Epidermal melanocyte (primary cell): ENCODE data around the gene ALDH16A1.

Experiments used
- DNase-seq: peaks from one replicate; pipeline ENCODE4 v3.0.0; 2011; ENCODE audit warnings: low spot score; ENCODE audit not compliant: insufficient read length

ALDH16A1 gene

DNA sequence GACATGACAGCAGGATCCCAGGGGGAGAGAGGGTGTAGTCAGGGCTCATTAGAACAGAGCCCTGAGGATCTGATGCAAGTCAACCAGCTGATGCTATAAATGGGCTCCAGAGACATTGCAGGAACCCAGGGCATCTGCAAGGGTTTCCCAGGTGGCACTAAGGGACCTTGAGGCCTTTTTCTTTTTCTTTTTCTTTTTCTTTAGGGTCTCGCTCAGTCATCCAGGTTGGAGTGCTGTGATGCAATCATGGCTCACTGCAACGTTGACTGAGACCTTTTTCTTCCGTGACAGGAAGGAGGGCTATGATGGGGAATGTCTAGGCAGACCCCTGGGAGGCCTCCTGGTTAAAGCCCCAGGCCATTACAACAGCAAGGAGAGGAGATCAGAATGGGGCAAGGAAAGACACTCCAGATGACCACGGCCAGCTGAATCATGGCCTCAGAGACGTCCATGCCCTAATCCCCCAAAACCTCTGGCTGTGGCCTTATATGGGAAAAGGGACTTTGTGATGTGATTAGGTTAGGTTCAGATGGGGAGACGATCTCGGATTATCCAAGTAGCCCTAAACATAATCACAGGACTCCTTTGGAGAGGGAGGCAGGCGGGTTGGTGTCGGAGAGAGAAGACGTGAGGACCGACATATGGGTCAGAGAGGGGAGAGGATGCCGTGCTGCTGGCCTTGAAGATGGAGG, 54.9 kb downstream of the ALDH16A1 start:
- no peak for DNase-seq

DNA sequence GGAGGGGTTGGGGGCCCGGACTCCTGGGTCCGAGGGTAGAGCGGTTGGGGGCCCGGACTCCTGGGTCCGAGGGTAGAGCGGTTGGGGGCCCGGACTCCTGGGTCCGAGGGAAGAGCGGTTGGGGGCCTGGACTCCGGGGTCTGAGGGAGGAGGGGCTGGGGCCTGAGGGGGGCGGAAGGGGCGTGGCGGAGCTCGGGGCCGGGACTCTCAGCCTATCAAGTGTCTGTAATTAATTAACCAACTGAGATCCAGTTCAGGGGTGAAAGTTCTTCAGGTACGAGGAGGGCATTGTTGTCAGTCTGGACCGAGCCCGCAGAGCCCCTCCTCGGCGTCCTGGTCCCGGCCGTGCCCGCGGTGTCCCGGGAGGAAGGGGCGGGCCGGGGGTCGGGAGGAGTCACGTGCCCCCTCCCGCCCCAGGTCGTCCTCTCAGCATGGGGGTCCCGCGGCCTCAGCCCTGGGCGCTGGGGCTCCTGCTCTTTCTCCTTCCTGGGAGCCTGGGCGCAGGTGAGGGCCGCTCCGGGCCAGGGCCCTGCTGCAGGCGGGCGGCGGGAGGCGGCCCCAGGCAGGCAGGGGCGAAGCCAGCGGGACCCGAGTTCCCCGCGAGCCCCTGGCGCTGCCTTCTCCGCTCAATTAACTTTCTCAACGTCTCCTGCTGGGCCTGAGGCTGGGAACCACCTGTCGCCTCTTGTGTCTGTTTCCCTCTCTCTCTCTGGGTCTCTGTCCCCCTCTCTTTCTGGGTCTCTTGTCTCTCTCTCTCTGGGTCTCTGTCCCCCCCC, 60.1 kb downstream of the ALDH16A1 start:
- DNase-seq = peak; percentile 26

DNA sequence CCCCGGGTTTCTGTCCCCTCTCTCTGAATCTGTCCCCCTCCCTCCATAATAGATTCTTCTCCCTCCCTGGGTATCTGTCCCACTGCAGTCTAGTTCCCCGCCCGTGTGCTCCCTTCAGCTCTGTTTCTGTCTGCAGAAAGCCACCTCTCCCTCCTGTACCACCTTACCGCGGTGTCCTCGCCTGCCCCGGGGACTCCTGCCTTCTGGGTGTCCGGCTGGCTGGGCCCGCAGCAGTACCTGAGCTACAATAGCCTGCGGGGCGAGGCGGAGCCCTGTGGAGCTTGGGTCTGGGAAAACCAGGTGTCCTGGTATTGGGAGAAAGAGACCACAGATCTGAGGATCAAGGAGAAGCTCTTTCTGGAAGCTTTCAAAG, 60.7 kb downstream of the ALDH16A1 start:
- no peak for DNase-seq

DNA sequence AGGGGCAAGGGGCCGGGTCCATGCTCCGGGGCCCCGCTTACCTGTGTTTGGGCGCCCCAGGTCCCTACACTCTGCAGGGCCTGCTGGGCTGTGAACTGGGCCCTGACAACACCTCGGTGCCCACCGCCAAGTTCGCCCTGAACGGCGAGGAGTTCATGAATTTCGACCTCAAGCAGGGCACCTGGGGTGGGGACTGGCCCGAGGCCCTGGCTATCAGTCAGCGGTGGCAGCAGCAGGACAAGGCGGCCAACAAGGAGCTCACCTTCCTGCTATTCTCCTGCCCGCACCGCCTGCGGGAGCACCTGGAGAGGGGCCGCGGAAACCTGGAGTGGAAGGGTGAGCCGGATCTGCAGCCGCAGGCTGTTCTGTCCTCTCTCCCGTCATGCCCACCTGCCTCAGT, 61.1 kb downstream of the ALDH16A1 start:
- no peak for DNase-seq

DNA sequence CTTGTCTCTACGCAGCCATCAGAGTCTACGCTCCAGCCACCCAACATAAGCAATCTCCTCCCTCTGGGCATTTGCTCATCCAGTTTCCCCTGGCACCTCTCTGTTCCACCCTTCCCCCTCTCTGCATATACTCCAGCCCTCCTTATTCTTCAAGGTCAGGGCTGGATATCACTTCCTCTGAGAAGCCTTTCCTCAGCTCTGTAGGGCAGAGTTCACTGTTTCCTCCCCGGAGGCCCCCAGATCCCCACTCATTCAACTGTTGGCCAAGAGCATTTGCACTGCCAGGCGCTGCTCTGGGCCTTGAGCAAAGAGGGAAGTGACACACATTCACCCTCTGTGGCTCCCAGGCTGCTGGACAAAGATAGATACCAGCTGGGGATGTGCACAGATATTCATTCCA, 62.7 kb downstream of the ALDH16A1 start:
- no peak for DNase-seq

DNA sequence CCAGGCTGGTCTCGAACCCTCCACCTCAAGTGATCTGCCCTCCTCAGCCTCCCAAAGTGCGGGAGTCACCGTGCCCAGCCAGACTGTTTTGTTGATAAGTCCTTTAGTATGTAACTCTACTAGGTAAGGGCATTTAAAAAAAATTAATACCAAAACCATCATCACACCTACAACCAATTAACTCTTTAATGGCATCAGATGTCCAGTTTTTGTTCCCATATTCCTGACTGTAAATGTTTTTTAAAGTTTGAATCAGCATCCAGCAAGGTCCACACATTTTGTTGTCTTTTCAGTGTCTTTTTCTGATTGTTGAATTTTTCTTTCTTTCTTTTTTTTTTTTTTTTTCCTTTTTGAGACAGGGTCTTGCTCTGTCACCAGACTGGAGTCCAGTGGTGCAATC, 65.0 kb downstream of the ALDH16A1 start:
- no peak for DNase-seq
